Keratinocyte (primary cell): Measurements from ENCODE around the gene PTPA. TPM values are rescaled to one million over a fixed set of nuclear protein-coding genes. Genes with fewer than 3 reads are reported as not detected.
"Not testable (repeated sequence)": the region's sequence is repeated elsewhere in the genome, so short reads cannot be mapped to it uniquely, and the experiment has no call there.

ENCODE experiments used
- DNase-seq: peaks from one replicate; pipeline ENCODE4 v3.0.0-alpha.2; 2011; ENCODE audit warnings: low read depth, missing footprints, low spot score
- FAIRE-seq: peaks from 2 replicates; lab custom pipeline; 2011; peaks lifted over from hg19 to GRCh38; lab: Jason Lieb, UNC
- H2AFZ ChIP-seq: 2 replicates; pipeline ENCODE4 v1.6.0; 2012; ENCODE audit warnings: low read length, control low read depth, inconsistent platforms; ENCODE audit not compliant: control insufficient read depth
- H3K27ac ChIP-seq: 2 replicates; pipeline ENCODE4 v1.5.1; 2011; ENCODE audit warnings: low read length; ENCODE audit not compliant: control insufficient read depth, insufficient read depth
- H3K27me3 ChIP-seq: 3 replicates; pipeline ENCODE4 v1.6.0; 2011; ENCODE audit warnings: low read length; ENCODE audit not compliant: control insufficient read depth, insufficient read depth; ENCODE audit errors: extremely low read depth
- H3K36me3 ChIP-seq, 2 experiments: 2 replicates in 1 of 2; 3 replicates in 1 of 2; pipeline ENCODE4 v1.5.1; 2011; ENCODE audit warnings: low read length in 2 of 2, mild to moderate bottlenecking in 1 of 2; ENCODE audit not compliant: control insufficient read depth in 2 of 2, insufficient read depth in 2 of 2; ENCODE audit errors: extremely low read depth in 1 of 2
- H3K4me1 ChIP-seq: 3 replicates; pipeline ENCODE4 v1.5.1; 2011; ENCODE audit warnings: low read length; ENCODE audit not compliant: control insufficient read depth, insufficient read depth; ENCODE audit errors: extremely low read depth
- H3K4me2 ChIP-seq: 3 replicates; pipeline ENCODE4 v1.6.0; 2011; ENCODE audit warnings: low read depth, low read length; ENCODE audit not compliant: control insufficient read depth, insufficient read depth; ENCODE audit errors: extremely low read depth
- H3K4me3 ChIP-seq, 3 experiments: fragments of 200-600 bp in 1 of 3; sonication (generic) in 1 of 3; 2 replicates in 2 of 3; 3 replicates in 1 of 3; pipeline ENCODE4 v1.5.1; 2011 to 2016; ENCODE audit warnings: low read length in 3 of 3, mild to moderate bottlenecking in 3 of 3, control low read depth in 2 of 3, inconsistent platforms in 1 of 3, low read depth in 1 of 3, mixed read lengths in 1 of 3, mixed run types in 1 of 3, moderate library complexity in 1 of 3; ENCODE audit not compliant: control insufficient read depth in 2 of 3, insufficient read depth in 2 of 3; ENCODE audit errors: extremely low read depth in 1 of 3
- H3K79me2 ChIP-seq: 2 replicates; pipeline ENCODE4 v1.6.0; 2012; ENCODE audit warnings: low read length; ENCODE audit not compliant: control insufficient read depth, insufficient read depth
- H3K9ac ChIP-seq: 3 replicates; pipeline ENCODE4 v1.6.0; 2011; ENCODE audit warnings: low read length; ENCODE audit not compliant: control insufficient read depth, insufficient read depth; ENCODE audit errors: extremely low read depth
- H3K9me1 ChIP-seq: 3 replicates; pipeline ENCODE4 v1.6.0; 2011; ENCODE audit warnings: low read length; ENCODE audit not compliant: control insufficient read depth, insufficient read depth; ENCODE audit errors: extremely low read depth
- H3K9me3 ChIP-seq: 2 replicates; pipeline ENCODE4 v1.5.1; 2012; ENCODE audit warnings: low read depth, low read length; ENCODE audit not compliant: control insufficient read depth
- H4K20me1 ChIP-seq: 3 replicates; pipeline ENCODE4 v1.6.0; 2011; ENCODE audit warnings: low read length; ENCODE audit not compliant: control insufficient read depth, insufficient read depth; ENCODE audit errors: extremely low read depth
- EZH2 ChIP-seq: IDR thresholded peaks from one replicate; pipeline ENCODE4 v1.6.1; 2012; ENCODE audit warnings: inconsistent platforms, mild to moderate bottlenecking, low read length, moderate library complexity
- dilution Hi-C: fragments of 300-500 bp; cut with MboI; formaldehyde crosslinking; loops from one replicate; pipeline ENCODE4 v1.7.0; 2020; ENCODE audit warnings: low sequenced_read_pairs; ENCODE audit not compliant: extremely low pct_ligation_motif_present
- polyA plus RNA-seq, 5 experiments: library from polyadenylated mRNA; depleted of rRNA in 3 of 5; stranded (reverse) in 3 of 5; stranded (forward) in 1 of 5; unstranded in 1 of 5; fragments of >200 nt; gene quantifications; 1 replicate in 1 of 5; 2 replicates in 3 of 5; 3 replicates in 1 of 5; pipeline versions ENCODE4 v1.2.1 to v1.2.3, GENCODE V29; 2011 to 2012; ENCODE audit warnings: missing spikeins in 2 of 5, low read depth in 1 of 5, low replicate concordance in 1 of 5
- TF ChIP-seq, protein P1 (sequence below), 3 experiments: IDR thresholded peaks in 1 of 3; conservative IDR thresholded peaks in 1 of 3; optimal IDR thresholded peaks in 1 of 3; 2 replicates in 2 of 3; 3 replicates in 1 of 3; pipeline versions ENCODE3 to v1.5.1; 2011; ENCODE audit warnings: low read length in 3 of 3, mild to moderate bottlenecking in 3 of 3, moderate library complexity in 2 of 3, control low read depth in 1 of 3, inconsistent platforms in 1 of 3; ENCODE audit not compliant: insufficient read depth in 2 of 3; ENCODE audit errors: extremely low read depth in 1 of 3

The PTPA gene
- polyA plus RNA-seq, 1 donor (not counting 4 experiments of a cell fraction or from before 2014, with no cell fraction given), result 98.0 TPM

DNA sequence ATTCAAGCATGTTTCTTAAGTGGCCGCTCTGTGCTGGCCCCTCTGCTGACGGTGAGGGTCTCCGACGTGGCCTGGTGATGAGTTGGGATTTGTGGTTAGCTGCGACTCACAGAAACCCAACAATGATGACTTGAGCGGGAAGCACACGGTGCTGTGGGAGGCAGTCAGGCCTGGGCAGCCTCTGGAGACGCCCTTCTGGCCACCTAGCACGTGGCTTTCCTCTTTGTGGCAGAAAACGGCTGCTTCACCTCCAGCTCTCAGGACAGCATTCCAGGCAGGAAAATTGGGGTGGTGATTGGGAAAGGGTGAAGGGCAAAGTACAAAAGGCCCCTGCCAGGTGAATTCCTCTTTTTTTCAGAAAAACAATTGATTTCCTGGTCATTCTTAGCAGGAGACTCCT, 84.4 kb downstream of the PTPA start:
- DNase-seq, result no peak
- dilution Hi-C loops, result no loop called here

DNA sequence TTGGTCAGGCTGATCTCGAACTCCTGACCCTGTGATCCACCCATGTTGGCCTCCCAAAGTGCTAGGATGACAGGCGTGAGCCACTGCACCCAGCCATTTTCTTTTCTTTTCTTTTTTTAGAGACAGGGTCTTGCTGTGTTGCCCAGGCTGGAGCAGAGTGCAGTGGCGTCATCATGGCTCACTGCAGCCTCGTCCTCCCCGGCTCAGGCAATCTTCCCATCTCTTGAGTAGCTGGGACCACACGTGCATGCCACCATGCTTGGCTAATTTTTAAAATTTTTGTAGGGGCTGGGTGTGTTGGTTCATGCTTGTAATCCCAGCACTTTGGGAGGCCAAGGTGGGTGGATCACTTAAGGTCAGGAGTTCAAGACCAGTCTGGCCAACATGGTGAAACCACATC, 85.8 kb downstream of the PTPA start:
- H3K79me2 ChIP-seq, H3K9ac ChIP-seq, H3K27ac ChIP-seq, DNase-seq, H3K36me3 ChIP-seq, FAIRE-seq, H4K20me1 ChIP-seq, dilution Hi-C loops, H3K4me2 ChIP-seq, H3K4me1 ChIP-seq, H3K9me1 ChIP-seq, H3K27me3 ChIP-seq, H2AFZ ChIP-seq, H3K9me3 ChIP-seq, H3K4me3 ChIP-seq: not testable (repeated sequence)

More for the DNA sequence above, 84.4 kb downstream of the PTPA start:
- TF ChIP-seq, protein P1, sequence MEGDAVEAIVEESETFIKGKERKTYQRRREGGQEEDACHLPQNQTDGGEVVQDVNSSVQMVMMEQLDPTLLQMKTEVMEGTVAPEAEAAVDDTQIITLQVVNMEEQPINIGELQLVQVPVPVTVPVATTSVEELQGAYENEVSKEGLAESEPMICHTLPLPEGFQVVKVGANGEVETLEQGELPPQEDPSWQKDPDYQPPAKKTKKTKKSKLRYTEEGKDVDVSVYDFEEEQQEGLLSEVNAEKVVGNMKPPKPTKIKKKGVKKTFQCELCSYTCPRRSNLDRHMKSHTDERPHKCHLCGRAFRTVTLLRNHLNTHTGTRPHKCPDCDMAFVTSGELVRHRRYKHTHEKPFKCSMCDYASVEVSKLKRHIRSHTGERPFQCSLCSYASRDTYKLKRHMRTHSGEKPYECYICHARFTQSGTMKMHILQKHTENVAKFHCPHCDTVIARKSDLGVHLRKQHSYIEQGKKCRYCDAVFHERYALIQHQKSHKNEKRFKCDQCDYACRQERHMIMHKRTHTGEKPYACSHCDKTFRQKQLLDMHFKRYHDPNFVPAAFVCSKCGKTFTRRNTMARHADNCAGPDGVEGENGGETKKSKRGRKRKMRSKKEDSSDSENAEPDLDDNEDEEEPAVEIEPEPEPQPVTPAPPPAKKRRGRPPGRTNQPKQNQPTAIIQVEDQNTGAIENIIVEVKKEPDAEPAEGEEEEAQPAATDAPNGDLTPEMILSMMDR (optimal IDR thresholded peaks at IDR 0.05 in 1 of 3, IDR thresholded peaks at IDR 0.05 in 1 of 3, conservative IDR thresholded peaks at IDR 0.05 in 1 of 3; ENCODE audit: extremely low read depth in 1 of 3, insufficient read depth in 2 of 3, low read length in 3 of 3), result no peak
- TF ChIP-seq EZH2, result no peak
- Histone ChIP-seq H3K4me2 (no peak overlapping the region), H3K9me3 (no peaks in the 10 kb centered on the region), H3K4me1 (peaks cover 3% of the 10 kb centered on the region), H3K79me2 (no peaks in the 10 kb centered on the region), H3K36me3 (no peaks in the 10 kb centered on the region), H4K20me1 (no peaks in the 10 kb centered on the region), H3K9me1 (no peaks in the 10 kb centered on the region), H2AFZ (no peak overlapping the region), H3K9ac (no peak overlapping the region), H3K27me3 (peaks cover 7% of the 10 kb centered on the region), H3K4me3 (no peak overlapping the region), H3K27ac (no peak overlapping the region)
- no peak for FAIRE-seq

DNA sequence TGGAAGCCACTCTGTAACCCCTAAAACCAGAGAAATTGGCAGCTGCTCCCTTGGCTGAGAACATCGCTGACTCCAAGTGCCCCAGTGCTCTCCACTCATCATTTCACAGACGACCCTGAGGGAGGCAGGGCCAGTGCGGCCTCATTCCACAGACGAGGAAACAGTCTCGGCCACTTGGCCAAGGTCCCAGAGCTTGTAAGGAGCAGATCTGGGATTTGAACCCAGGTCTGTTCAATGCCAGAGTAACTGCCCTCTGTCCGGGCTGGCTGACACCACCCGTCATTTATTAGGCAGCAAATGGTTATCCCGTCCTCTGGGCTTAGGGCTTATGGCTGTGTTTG, 86.7 kb downstream of the PTPA start:
- Histone ChIP-seq H3K36me3 (no peaks in the 10 kb centered on the region), H3K4me2 (peak overlapping the region; percentile 1), H2AFZ (no peak overlapping the region), H3K27me3 (peaks cover 7% of the 10 kb centered on the region), H4K20me1 (no peaks in the 10 kb centered on the region), H3K9me1 (no peaks in the 10 kb centered on the region), H3K4me3 (no peak overlapping the region), H3K4me1 (peaks cover 3% of the 10 kb centered on the region), H3K9ac (no peak overlapping the region), H3K27ac (no peak overlapping the region), H3K9me3 (no peaks in the 10 kb centered on the region), H3K79me2 (no peaks in the 10 kb centered on the region)
- DNase-seq (no peak), FAIRE-seq (no peak)
- dilution Hi-C loops, result no loop called here
- no peak for TF ChIP-seq EZH2
- TF ChIP-seq, protein P1 (optimal IDR thresholded peaks at IDR 0.05 in 1 of 3, IDR thresholded peaks at IDR 0.05 in 1 of 3, conservative IDR thresholded peaks at IDR 0.05 in 1 of 3; ENCODE audit: extremely low read depth in 1 of 3, insufficient read depth in 2 of 3, low read length in 3 of 3), result no peak
